WTC11 (cell line): ENCODE results near the gene KLLN. TPM values are rescaled to one million over a fixed set of nuclear protein-coding genes. Genes with fewer than 3 reads are reported as not detected.

ENCODE experiments used
- ATAC-seq: fragments of 200-7000 bp; cut with Tn5 transposase; 2 replicates; pipeline ENCODE4 v1.10.0; 2021; ENCODE audit warnings: mild to moderate bottlenecking, moderate library complexity
- CTCF ChIA-PET: fragments of 300-600 bp; sonication (Branson Sonifier 250); formaldehyde crosslinking; loops from one replicate; lab custom pipeline; 2021; ENCODE audit warnings: antibody characterized with exemption; lab: Charles Lee
- POLR2A ChIA-PET: fragments of 350-600 bp; sonication (Branson Sonifier 250); formaldehyde crosslinking; loops from one replicate; lab custom pipeline; 2021; ENCODE audit warnings: antibody characterized with exemption; lab: Charles Lee
- DNase-seq: peaks from one replicate; pipeline ENCODE4 v3.0.0; 2021; ENCODE audit warnings: low spot score
- H3K27ac Mint-ChIP-seq: 2 replicates; pipeline ENCODE4 v1.8.0; 2021; ENCODE audit warnings: mixed read lengths
- H3K27me3 Mint-ChIP-seq: 2 replicates; pipeline ENCODE4 v1.8.0; 2021; ENCODE audit warnings: low read depth, mild to moderate bottlenecking, moderate library complexity, mixed read lengths
- H3K36me3 Mint-ChIP-seq: 2 replicates; pipeline ENCODE4 v1.8.0; 2021; ENCODE audit warnings: mixed read lengths
- H3K4me1 Mint-ChIP-seq: 2 replicates; pipeline ENCODE4 v1.8.0; 2022; ENCODE audit warnings: mixed read lengths
- H3K4me3 Mint-ChIP-seq: 2 replicates; pipeline ENCODE4 v1.8.0; 2021; ENCODE audit warnings: mild to moderate bottlenecking, moderate library complexity, mixed read lengths
- H3K9me3 Mint-ChIP-seq: 2 replicates; pipeline ENCODE4 v1.8.0; 2021; ENCODE audit warnings: mixed read lengths
- AFF4 ChIP-seq: sonication (generic); formaldehyde crosslinking; IDR thresholded peaks from 2 replicates; pipeline ENCODE4 v1.8.1; 2023; ENCODE audit warnings: mild to moderate bottlenecking, missing genetic modification reagents, borderline replicate concordance
- ATF6 ChIP-seq: sonication (generic); formaldehyde crosslinking; IDR thresholded peaks from 2 replicates; pipeline ENCODE4 v1.8.1; 2023; ENCODE audit warnings: mild to moderate bottlenecking, missing genetic modification reagents
- CTCF ChIP-seq: fragments of 200-600 bp; IDR thresholded peaks from 2 replicates; pipeline ENCODE4 v1.8.0; 2022; ENCODE audit warnings: antibody characterized with exemption
- GRHL2 ChIP-seq: fragments of 250-450 bp; sonication (Bioruptor Pico); IDR thresholded peaks from 2 replicates; pipeline ENCODE4 v1.8.0; 2022; ENCODE audit warnings: mild to moderate bottlenecking, moderate library complexity; ENCODE audit not compliant: insufficient replicate concordance, severe bottlenecking
- JAZF1 ChIP-seq: fragments of 250-450 bp; sonication (Bioruptor Pico); IDR thresholded peaks from 2 replicates; pipeline ENCODE4 v1.9.0; 2021; ENCODE audit warnings: moderate library complexity, mild to moderate bottlenecking, inconsistent platforms
- MXD4 ChIP-seq: fragments of 250-450 bp; sonication (Bioruptor Pico); IDR thresholded peaks from 2 replicates; pipeline ENCODE4 v1.8.0; 2021; ENCODE audit warnings: mild to moderate bottlenecking, moderate library complexity, borderline replicate concordance
- PRRX2 ChIP-seq: fragments of 250-450 bp; sonication (Bioruptor Pico); IDR thresholded peaks from 2 replicates; pipeline ENCODE4 v1.8.0; 2021; ENCODE audit warnings: mild to moderate bottlenecking
- TCF7 ChIP-seq: sonication (generic); formaldehyde crosslinking; IDR thresholded peaks from 2 replicates; pipeline ENCODE4 v1.8.0; 2022; ENCODE audit warnings: mild to moderate bottlenecking, low read depth, missing genetic modification reagents, moderate library complexity
- USF2 ChIP-seq: sonication (generic); formaldehyde crosslinking; IDR thresholded peaks from 2 replicates; pipeline ENCODE4 v1.8.1; 2023; ENCODE audit warnings: mild to moderate bottlenecking, missing genetic modification reagents, moderate library complexity
- ZNF232 ChIP-seq: sonication (generic); formaldehyde crosslinking; IDR thresholded peaks from 2 replicates; pipeline ENCODE4 v1.8.0; 2022; ENCODE audit warnings: mild to moderate bottlenecking, missing genetic modification reagents
- ZNF263 ChIP-seq: sonication (generic); formaldehyde crosslinking; IDR thresholded peaks from 2 replicates; pipeline ENCODE4 v1.8.1; 2022; ENCODE audit warnings: low read depth, mild to moderate bottlenecking, moderate library complexity, missing genetic modification reagents
- total RNA-seq: library from RNA; stranded (reverse); gene quantifications from 3 replicates; pipeline ENCODE4 v1.2.3, GENCODE V29; 2021

The KLLN gene
- total RNA-seq, 1 experiment from 2014 or later, result 0.52 TPM

GRCh38 chr10:87867453-87867852 lies 4.1 kb upstream of the KLLN start:
- ChIA-PET POLR2A (no interaction called here), CTCF (no interaction called here)
- DNase-seq, result no peak
- H3K4me3 Mint-ChIP-seq, result peak overlapping the region; percentile 93
- H3K27me3 Mint-ChIP-seq, result no peaks in the 10 kb centered on the region
- H3K4me1 Mint-ChIP-seq, result peaks cover 31% of the 10 kb centered on the region
- ATAC-seq, result no peak
- H3K27ac Mint-ChIP-seq, result no peak overlapping the region
- no peaks in the 10 kb centered on the region for H3K9me3 Mint-ChIP-seq
- H3K36me3 Mint-ChIP-seq, result peaks cover 9% of the 10 kb centered on the region
- TF ChIP-seq PRRX2, result no peak
- TF ChIP-seq USF2 (CRISPR knock-in tag), result no peak

- Mint-ChIP-seq H3K9me3 (no peaks in the 10 kb centered on the region), H3K4me1 (peaks cover 33% of the 10 kb centered on the region), H3K27me3 (no peaks in the 10 kb centered on the region), H3K36me3 (peaks cover 9% of the 10 kb centered on the region), H3K27ac (peak overlapping the region; percentile 64), H3K4me3 (peak overlapping the region; percentile 93)
- ATAC-seq, result no peak
- CTCF ChIA-PET, result interaction anchor here (1.3 kb wide), 1 partner anchor 248 kb away, joined by 3 read pairs; no protein-coding TSS in a partner anchor
- POLR2A ChIA-PET, result no interaction called here
- no peak for DNase-seq
- TF ChIP-seq MXD4, result no peak
- TF ChIP-seq JAZF1 (CRISPR knock-in tag), result no peak
- no peak for TF ChIP-seq ZNF263 (CRISPR knock-in tag)
- TF ChIP-seq AFF4, result no peak
- TF ChIP-seq GRHL2 (CRISPR knock-in tag), result no peak
- no peak for TF ChIP-seq ATF6 (CRISPR knock-in tag)
- no peak for TF ChIP-seq ZNF232
- no peak for TF ChIP-seq CTCF
Observed at GRCh38 chr10:87866412-87866974, 3.2 kb upstream of the KLLN start.

- no peak overlapping the region for H3K27ac Mint-ChIP-seq
- H3K36me3 Mint-ChIP-seq, result peaks cover 5% of the 10 kb centered on the region
- peak overlapping the region; percentile 93 for H3K4me3 Mint-ChIP-seq
- ATAC-seq (no peak), DNase-seq (no peak)
- no peaks in the 10 kb centered on the region for H3K9me3 Mint-ChIP-seq
- CTCF ChIA-PET, result interaction anchor here (1.3 kb wide), 1 partner anchor 249 kb away, joined by 3 read pairs; no protein-coding TSS in a partner anchor
- peaks cover 42% of the 10 kb centered on the region for H3K4me1 Mint-ChIP-seq
- TF ChIP-seq TCF7, result no peak
- TF ChIP-seq, all 79 proteins: peak for 0
- POLR2A ChIA-PET, result interaction anchor here (1.0 kb wide), 1 partner anchor 250 kb away, joined by 3 read pairs; no protein-coding TSS in a partner anchor
- H3K27me3 Mint-ChIP-seq, result peaks cover 1% of the 10 kb centered on the region
Observed at GRCh38 chr10:87865241-87865881, 2.0 kb upstream of the KLLN start.
